ENCODE measurements around the gene ADRA2C.

The ADRA2C gene

GRCh38 chr4:3769642-3770184 lies 3.5 kb downstream of the ADRA2C start:
- peaks cover 12% of the 10 kb centered on the region for H3K4me1 ChIP-seq (ENCODE audit: control insufficient read depth, insufficient read depth, low read depth, low read length)
- H4K91ac ChIP-seq (ENCODE audit: low read length), result no peak overlapping the region
- no peak overlapping the region for H3K4ac ChIP-seq (ENCODE audit: low read depth in 1 of 2, low read length in 2 of 2)
- no peak overlapping the region for H2BK120ac ChIP-seq (ENCODE audit: low read depth, low read length)
- H2BK5ac ChIP-seq (ENCODE audit: low read depth, low read length, poor library complexity, severe bottlenecking), result no peak overlapping the region
- H3K79me1 ChIP-seq (replicated peaks; ENCODE audit: low read length, poor library complexity, severe bottlenecking), result no peaks in the 10 kb centered on the region
- no peak overlapping the region for H3K14ac ChIP-seq (ENCODE audit: low read length in 2 of 2)
- peaks cover 62 to 82% of the 10 kb centered on the region in 2 experiments for H3K27me3 ChIP-seq (ENCODE audit: control insufficient read depth in 1 of 2, insufficient read depth in 1 of 2, low read length in 2 of 2)
- peaks cover 0 to 3% of the 10 kb centered on the region in 2 experiments for H3K36me3 ChIP-seq (ENCODE audit: control insufficient read depth in 1 of 2, insufficient read depth in 2 of 2, low read depth in 1 of 2, low read length in 2 of 2)
- H3K18ac ChIP-seq (ENCODE audit: low read depth in 1 of 2, low read length in 2 of 2), result no peak overlapping the region
- no peak overlapping the region for H2AFZ ChIP-seq (ENCODE audit: low read depth, low read length)
- H3K27ac ChIP-seq (ENCODE audit: low read length, poor library complexity, severe bottlenecking), result no peak overlapping the region
- H3K9me3 ChIP-seq (ENCODE audit: control insufficient read depth, low read length), result no peaks in the 10 kb centered on the region
- H2AK5ac ChIP-seq (ENCODE audit: low read length, severe bottlenecking), result no peak overlapping the region
- no peak overlapping the region for H2BK12ac ChIP-seq (ENCODE audit: low read length in 2 of 2)
- no peak for DNase-seq
- no peak overlapping the region for H3K23ac ChIP-seq (ENCODE audit: low read length in 2 of 2)
- 78% methylated on average over 9 of the region's 9 CpGs for WGBS
- no peak overlapping the region for H2BK15ac ChIP-seq (ENCODE audit: low read depth, poor library complexity, severe bottlenecking)
- H4K8ac ChIP-seq (ENCODE audit: low read length), result no peak overlapping the region
- no peak overlapping the region for H3K4me2 ChIP-seq (ENCODE audit: low read length, poor library complexity, severe bottlenecking)
- no peak overlapping the region for H3K4me3 ChIP-seq (ENCODE audit: insufficient read depth in 1 of 2, low read depth in 1 of 2, low read length in 2 of 2)
- H3K9ac ChIP-seq (ENCODE audit: low read length), result no peak overlapping the region

- Histone ChIP-seq H3K14ac (ENCODE audit: low read length in 2 of 2) (no peak overlapping the region), H3K9ac (ENCODE audit: low read length) (no peak overlapping the region), H2BK120ac (ENCODE audit: low read depth, low read length) (no peak overlapping the region), H3K36me3 (ENCODE audit: control insufficient read depth in 1 of 2, insufficient read depth in 2 of 2, low read depth in 1 of 2, low read length in 2 of 2) (peaks cover 0 to 3% of the 10 kb centered on the region in 2 experiments), H4K8ac (ENCODE audit: low read length) (no peak overlapping the region), H3K4me2 (ENCODE audit: low read length, poor library complexity, severe bottlenecking) (no peak overlapping the region), H3K79me1 (replicated peaks; ENCODE audit: low read length, poor library complexity, severe bottlenecking) (no peaks in the 10 kb centered on the region), H3K27me3 (ENCODE audit: control insufficient read depth in 1 of 2, insufficient read depth in 1 of 2, low read length in 2 of 2) (peaks cover 56 to 82% of the 10 kb centered on the region in 2 experiments), H2BK12ac (ENCODE audit: low read length in 2 of 2) (no peak overlapping the region), H3K4me1 (ENCODE audit: control insufficient read depth, insufficient read depth, low read depth, low read length) (peaks cover 6% of the 10 kb centered on the region), H2AFZ (ENCODE audit: low read depth, low read length) (no peak overlapping the region), H2BK5ac (ENCODE audit: low read depth, low read length, poor library complexity, severe bottlenecking) (no peak overlapping the region), H2AK5ac (ENCODE audit: low read length, severe bottlenecking) (no peak overlapping the region), H3K4ac (ENCODE audit: low read depth in 1 of 2, low read length in 2 of 2) (no peak overlapping the region), H2BK15ac (ENCODE audit: low read depth, poor library complexity, severe bottlenecking) (no peak overlapping the region), H4K91ac (ENCODE audit: low read length) (no peak overlapping the region), H3K4me3 (ENCODE audit: insufficient read depth in 1 of 2, low read depth in 1 of 2, low read length in 2 of 2) (no peak overlapping the region), H3K18ac (ENCODE audit: low read depth in 1 of 2, low read length in 2 of 2) (no peak overlapping the region), H3K9me3 (ENCODE audit: control insufficient read depth, low read length) (no peaks in the 10 kb centered on the region), H3K23ac (ENCODE audit: low read length in 2 of 2) (no peak overlapping the region), H3K27ac (ENCODE audit: low read length, poor library complexity, severe bottlenecking) (no peak overlapping the region)
- WGBS, result 49% methylated on average over 13 of the region's 13 CpGs
- DNase-seq, result no peak
These were observed 4.4 kb downstream of the ADRA2C start for GRCh38 chr4:3770323-3771163.

GRCh38 chr4:3771164-3771809 lies 5.1 kb downstream of the ADRA2C start:
- no peak overlapping the region for H3K9ac ChIP-seq (ENCODE audit: low read length)
- peaks cover 6% of the 10 kb centered on the region for H3K4me1 ChIP-seq (ENCODE audit: control insufficient read depth, insufficient read depth, low read depth, low read length)
- H4K91ac ChIP-seq (ENCODE audit: low read length), result no peak overlapping the region
- no peak overlapping the region for H3K4me2 ChIP-seq (ENCODE audit: low read length, poor library complexity, severe bottlenecking)
- H3K18ac ChIP-seq (ENCODE audit: low read depth in 1 of 2, low read length in 2 of 2), result no peak overlapping the region
- H2AK5ac ChIP-seq (ENCODE audit: low read length, severe bottlenecking), result no peak overlapping the region
- no peaks in the 10 kb centered on the region for H3K79me1 ChIP-seq (replicated peaks; ENCODE audit: low read length, poor library complexity, severe bottlenecking)
- H3K36me3 ChIP-seq (ENCODE audit: control insufficient read depth in 1 of 2, insufficient read depth in 2 of 2, low read depth in 1 of 2, low read length in 2 of 2), result peaks cover 0 to 3% of the 10 kb centered on the region in 2 experiments
- no peaks in the 10 kb centered on the region for H3K9me3 ChIP-seq (ENCODE audit: control insufficient read depth, low read length)
- no peak overlapping the region for H3K27ac ChIP-seq (ENCODE audit: low read length, poor library complexity, severe bottlenecking)
- no peak for DNase-seq
- H3K4me3 ChIP-seq (ENCODE audit: insufficient read depth in 1 of 2, low read depth in 1 of 2, low read length in 2 of 2), result no peak overlapping the region
- H3K23ac ChIP-seq (ENCODE audit: low read length in 2 of 2), result no peak overlapping the region
- 65% methylated on average over 20 of the region's 20 CpGs for WGBS
- H2AFZ ChIP-seq (ENCODE audit: low read depth, low read length), result no peak overlapping the region
- no peak overlapping the region for H3K4ac ChIP-seq (ENCODE audit: low read depth in 1 of 2, low read length in 2 of 2)
- no peak overlapping the region for H4K8ac ChIP-seq (ENCODE audit: low read length)
- H3K27me3 ChIP-seq (ENCODE audit: control insufficient read depth in 1 of 2, insufficient read depth in 1 of 2, low read length in 2 of 2), result peaks cover 56 to 86% of the 10 kb centered on the region in 2 experiments
- no peak overlapping the region for H2BK5ac ChIP-seq (ENCODE audit: low read depth, low read length, poor library complexity, severe bottlenecking)
- no peak overlapping the region for H2BK15ac ChIP-seq (ENCODE audit: low read depth, poor library complexity, severe bottlenecking)
- no peak overlapping the region for H2BK120ac ChIP-seq (ENCODE audit: low read depth, low read length)
- H3K14ac ChIP-seq (ENCODE audit: low read length in 2 of 2), result no peak overlapping the region
- H2BK12ac ChIP-seq (ENCODE audit: low read length in 2 of 2), result no peak overlapping the region

- Histone ChIP-seq H2AFZ (ENCODE audit: low read depth, low read length) (no peak overlapping the region), H3K4ac (ENCODE audit: low read depth in 1 of 2, low read length in 2 of 2) (no peak overlapping the region), H3K4me3 (ENCODE audit: insufficient read depth in 1 of 2, low read depth in 1 of 2, low read length in 2 of 2) (no peak overlapping the region), H2BK12ac (ENCODE audit: low read length in 2 of 2) (no peak overlapping the region), H3K79me1 (replicated peaks; ENCODE audit: low read length, poor library complexity, severe bottlenecking) (no peaks in the 10 kb centered on the region), H3K18ac (ENCODE audit: low read depth in 1 of 2, low read length in 2 of 2) (no peak overlapping the region), H3K9ac (ENCODE audit: low read length) (no peak overlapping the region), H2BK15ac (ENCODE audit: low read depth, poor library complexity, severe bottlenecking) (no peak overlapping the region), H3K27me3 (ENCODE audit: control insufficient read depth in 1 of 2, insufficient read depth in 1 of 2, low read length in 2 of 2) (peaks cover 51 to 88% of the 10 kb centered on the region in 2 experiments), H2AK5ac (ENCODE audit: low read length, severe bottlenecking) (no peak overlapping the region), H3K9me3 (ENCODE audit: control insufficient read depth, low read length) (no peaks in the 10 kb centered on the region), H3K4me2 (ENCODE audit: low read length, poor library complexity, severe bottlenecking) (no peak overlapping the region), H3K23ac (ENCODE audit: low read length in 2 of 2) (no peak overlapping the region), H3K27ac (ENCODE audit: low read length, poor library complexity, severe bottlenecking) (no peak overlapping the region), H2BK5ac (ENCODE audit: low read depth, low read length, poor library complexity, severe bottlenecking) (no peak overlapping the region), H4K91ac (ENCODE audit: low read length) (no peak overlapping the region), H3K36me3 (ENCODE audit: control insufficient read depth in 1 of 2, insufficient read depth in 2 of 2, low read depth in 1 of 2, low read length in 2 of 2) (peaks cover 0 to 2% of the 10 kb centered on the region in 2 experiments), H3K14ac (ENCODE audit: low read length in 2 of 2) (no peak overlapping the region), H4K8ac (ENCODE audit: low read length) (no peak overlapping the region), H3K4me1 (ENCODE audit: control insufficient read depth, insufficient read depth, low read depth, low read length) (no peaks in the 10 kb centered on the region), H2BK120ac (ENCODE audit: low read depth, low read length) (no peak overlapping the region)
- no peak for DNase-seq
- whole genome bisulfite sequencing, result 83% methylated on average over 24 of the region's 24 CpGs
These were observed 5.8 kb downstream of the ADRA2C start for GRCh38 chr4:3771939-3772495.

All from mesenchymal stem cell (in vitro differentiated cells and primary cell).